GM12873 (cell line): ENCODE results near the gene SDHC.

ENCODE experiments used
- CTCF ChIP-seq: IDR thresholded peaks from 2 replicates; pipeline ENCODE4 v1.5.1; 2012; ENCODE audit warnings: low read depth, mild to moderate bottlenecking, moderate library complexity, low read length, control low read depth; ENCODE audit not compliant: insufficient read depth; ENCODE audit errors: missing control alignments

SDHC gene

GRCh38 chr1:161367684-161368400 is 53.7 kb downstream of the SDHC start, which contains the start of gene CFAP126:
Gene CFAP126 (minus strand): TSS chr1:161367876. CDS start chr1:161367868, 8 bp downstream.
- TF ChIP-seq CTCF, result no peak

GRCh38 chr1:161373442-161373841 is 59.3 kb downstream of the SDHC start:
- no peak for TF ChIP-seq CTCF

GRCh38 chr1:161374373-161374772 is 60.2 kb downstream of the SDHC start:
- TF ChIP-seq CTCF, result peak; percentile 28

- TF ChIP-seq CTCF, result no peak
These were observed 63.8 kb downstream of the SDHC start for GRCh38 chr1:161378014-161378413.

GRCh38 chr1:161379071-161379470 is 64.9 kb downstream of the SDHC start:
- TF ChIP-seq CTCF, result no peak

- no peak for TF ChIP-seq CTCF
These were observed 67.5 kb downstream of the SDHC start for GRCh38 chr1:161381707-161382106.

GRCh38 chr1:161382214-161383019 is 68.2 kb downstream of the SDHC start:
- TF ChIP-seq CTCF, result peak; percentile 53
